ENCODE results near the gene DDX56. TPM values are rescaled to one million over a fixed set of nuclear protein-coding genes. Genes with fewer than 3 reads are reported as not detected.

DDX56 gene
- total and polyA plus RNA-seq, 2 of the 13 experiments (the other 11 are each of a cell fraction or from before 2014, with no cell fraction given): 82.6 to 120 TPM

- no peak for TF ChIP-seq USF2 (IDR thresholded peaks at IDR 0.05; ENCODE audit: low read depth, low read length)
- no peak for TF ChIP-seq USF2 (CRISPR knock-in tag; IDR thresholded peaks at IDR 0.05; ENCODE audit: borderline replicate concordance)
- no peak for TF ChIP-seq TCF7L2 (IDR thresholded peaks at IDR 0.05; ENCODE audit: low read depth, low read length)
- 0 out of 2 replicates have a peak, but pooled peaks have one; percentile 15 for TF ChIP-seq ZNF468 (CRISPR knock-in tag; IDR thresholded peaks at IDR 0.05)
- TF ChIP-seq POGZ (CRISPR knock-in tag; IDR thresholded peaks at IDR 0.05): peak; percentile 85
- TF ChIP-seq CREM (IDR thresholded peaks at IDR 0.05): peak; percentile 50; the same call in 1 of the 2 replicates
- no peak for TF ChIP-seq CREM (CRISPR knock-in tag; IDR thresholded peaks at IDR 0.05)
- peak; percentile 80; the same call in 1 of the 2 replicates for TF ChIP-seq NFKBIZ (CRISPR knock-in tag; IDR thresholded peaks at IDR 0.05)
- peak; percentile 44 for TF ChIP-seq ZNF616 (CRISPR knock-in tag; IDR thresholded peaks at IDR 0.05; ENCODE audit: low read depth)
- TF ChIP-seq STAT5B (CRISPR knock-in tag; IDR thresholded peaks at IDR 0.05): 0 out of 2 replicates have a peak, but pooled peaks have one; percentile 38
- TF ChIP-seq ZBTB3 (CRISPR knock-in tag; IDR thresholded peaks at IDR 0.05; ENCODE audit: borderline replicate concordance, low read depth): no peak; the same call in 1 of the 2 replicates
- TF ChIP-seq SMAD3 (CRISPR knock-in tag; IDR thresholded peaks at IDR 0.05): 0 out of 2 replicates have a peak, but pooled peaks have one; percentile 63
- TF ChIP-seq ZNF510 (CRISPR knock-in tag; IDR thresholded peaks at IDR 0.05; ENCODE audit: low read depth): peak; percentile 32; the same call in 1 of the 2 replicates
- TF ChIP-seq SP1 (IDR thresholded peaks at IDR 0.05): no peak
- TF ChIP-seq SP1 (CRISPR knock-in tag; IDR thresholded peaks at IDR 0.05): peak; percentile 77
- peak; percentile 82; the same call in 1 of the 2 replicates for TF ChIP-seq ZMYM4 (CRISPR knock-in tag; IDR thresholded peaks at IDR 0.05)
- 0 out of 4 replicates have a peak, but pooled peaks of 1 of the 2 experiments have one; percentile 11 for TF ChIP-seq NR2F1 (CRISPR knock-in tag; IDR thresholded peaks at IDR 0.05)
- TF ChIP-seq HOMEZ (CRISPR knock-in tag; IDR thresholded peaks at IDR 0.05; ENCODE audit: low read depth): peak; percentile 68; the same call in 1 of the 2 replicates
- no peak for TF ChIP-seq ZUFSP (CRISPR knock-in tag; IDR thresholded peaks at IDR 0.05; ENCODE audit: borderline replicate concordance)
- no peak for TF ChIP-seq CREB1 (IDR thresholded peaks at IDR 0.05)
- TF ChIP-seq CREB1 (CRISPR knock-in tag; IDR thresholded peaks at IDR 0.05): peak; percentile 85
Measured at GRCh38 chr7:44541028-44541869, 32.5 kb downstream of the DDX56 start, which contains the start of gene NPC1L1 (continued).

All from HepG2 (cell line).